Hepatocyte (in vitro differentiated cells): Measurements from ENCODE around the gene CELA2A. TPM values are rescaled to one million over a fixed set of nuclear protein-coding genes. Genes with fewer than 3 reads are reported as not detected.
"Not testable (repeated sequence)": the region's sequence is repeated elsewhere in the genome, so short reads cannot be mapped to it uniquely, and the experiment has no call there.

Experiments used
- DNase-seq: peaks from one replicate; pipeline ENCODE4 v3.0.0-alpha.2; 2016; ENCODE audit warnings: low spot score
- H2AFZ ChIP-seq: fragments of 200-600 bp; sonication (generic); 2 replicates; pipeline ENCODE4 v1.6.0; 2016; ENCODE audit warnings: antibody characterized with exemption, mild to moderate bottlenecking
- H3K27ac ChIP-seq: fragments of 200-600 bp; sonication (generic); 2 replicates; pipeline ENCODE4 v1.5.1; 2016; ENCODE audit warnings: mild to moderate bottlenecking
- H3K27me3 ChIP-seq: fragments of 200-600 bp; sonication (generic); 2 replicates; pipeline ENCODE4 v1.6.1; 2016
- H3K36me3 ChIP-seq: fragments of 200-600 bp; sonication (generic); replicated peaks from 2 replicates; pipeline ENCODE4 v1.5.1; 2016; ENCODE audit warnings: low read depth; ENCODE audit not compliant: insufficient read depth
- H3K4me1 ChIP-seq: fragments of 200-600 bp; sonication (generic); 2 replicates; pipeline ENCODE4 v1.5.1; 2016; ENCODE audit warnings: mild to moderate bottlenecking, moderate library complexity; ENCODE audit not compliant: insufficient read depth
- H3K4me2 ChIP-seq: fragments of 200-600 bp; sonication (generic); 2 replicates; pipeline ENCODE4 v1.6.0; 2016
- H3K4me3 ChIP-seq: fragments of 200-600 bp; sonication (generic); 2 replicates; pipeline ENCODE4 v1.5.1; 2016; ENCODE audit warnings: mild to moderate bottlenecking
- H3K79me2 ChIP-seq: fragments of 200-600 bp; sonication (generic); 2 replicates; pipeline ENCODE4 v1.6.0; 2017; ENCODE audit warnings: mild to moderate bottlenecking
- H3K9me2 ChIP-seq: fragments of 200-600 bp; sonication (generic); replicated peaks from 2 replicates; pipeline ENCODE4 v1.6.0; 2017; ENCODE audit warnings: mild to moderate bottlenecking; ENCODE audit not compliant: insufficient read depth
- H3K9me3 ChIP-seq: fragments of 200-600 bp; sonication (generic); 2 replicates; pipeline ENCODE4 v1.5.1; 2016; ENCODE audit warnings: low read depth, mild to moderate bottlenecking
- H4K20me1 ChIP-seq: fragments of 200-600 bp; sonication (generic); 2 replicates; pipeline ENCODE4 v1.6.0; 2016; ENCODE audit warnings: mild to moderate bottlenecking; ENCODE audit not compliant: insufficient read depth, poor library complexity, severe bottlenecking
- EZH2 ChIP-seq: fragments of 200-600 bp; sonication (generic); IDR thresholded peaks from 2 replicates; pipeline ENCODE4 v1.6.1; 2016; ENCODE audit warnings: antibody characterized with exemption, mild to moderate bottlenecking, borderline replicate concordance
- EZH2phosphoT487 ChIP-seq: fragments of 200-600 bp; sonication (generic); IDR thresholded peaks from one replicate; pipeline ENCODE4 v1.6.1; 2018; ENCODE audit warnings: antibody characterized with exemption, mild to moderate bottlenecking, low read depth, moderate library complexity; ENCODE audit not compliant: unreplicated experiment, severe bottlenecking
- WGBS: methylation state at CpG from one replicate; pipeline ENCODE4 v1.1.6; 2016; ENCODE audit warnings: low lambda C conversion rate; ENCODE audit errors: missing lambda C conversion rate; 5-methylcytosine and 5-hydroxymethylcytosine counted together
- polyA plus RNA-seq: library from polyadenylated mRNA; unstranded; fragments of >200 nt; fragmentation: Nextera tagmentation; extraction: Ambion mirVana; gene quantifications from 2 replicates; pipeline ENCODE4 v1.2.1, GENCODE V29; 2016
- total RNA-seq: library from RNA; depleted of rRNA; stranded (reverse); fragments of >200 nt; gene quantifications from 2 replicates; pipeline ENCODE4 v1.2.3, GENCODE V29; 2014
- TF ChIP-seq, protein P1 (sequence below): fragments of 200-600 bp; sonication (generic); IDR thresholded peaks from 2 replicates; pipeline ENCODE4 v1.5.1; 2016; ENCODE audit warnings: antibody characterized with exemption, mild to moderate bottlenecking; ENCODE audit not compliant: poor library complexity

Gene CELA2A
- total and polyA plus RNA-seq, 2 experiments from 2014 or later: 2.2 to 5.6 TPM

DNA sequence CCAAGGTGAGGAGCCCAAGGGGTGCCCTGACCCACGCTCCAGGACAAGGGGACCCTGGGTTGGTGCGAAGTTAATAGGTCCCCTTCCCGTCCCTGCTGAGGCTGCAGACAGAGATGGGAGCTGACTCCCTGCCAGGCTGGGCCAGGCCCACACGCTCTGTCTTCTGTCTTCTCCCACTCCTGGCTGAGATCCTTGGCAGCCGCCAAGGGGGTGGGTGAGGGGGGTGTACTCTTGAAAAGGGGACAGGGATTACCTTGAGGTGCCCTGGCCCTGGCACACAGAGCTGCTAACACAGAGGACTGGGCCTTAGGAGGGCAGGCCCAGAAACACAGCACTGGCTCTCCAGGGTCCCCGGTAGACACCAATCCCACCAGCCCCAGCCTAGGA lies 29.3 kb upstream of the CELA2A start:
- Histone ChIP-seq H3K27ac (no peak overlapping the region), H3K27me3 (no peaks in the 10 kb centered on the region), H3K9me2 (no peaks in the 10 kb centered on the region), H3K36me3 (no peaks in the 10 kb centered on the region), H3K4me3 (no peak overlapping the region), H3K4me2 (no peak overlapping the region), H3K4me1 (peaks cover 19% of the 10 kb centered on the region), H4K20me1 (no peaks in the 10 kb centered on the region), H3K9me3 (no peaks in the 10 kb centered on the region), H2AFZ (no peak overlapping the region), H3K79me2 (peaks cover 6% of the 10 kb centered on the region)
- TF ChIP-seq, protein P1, sequence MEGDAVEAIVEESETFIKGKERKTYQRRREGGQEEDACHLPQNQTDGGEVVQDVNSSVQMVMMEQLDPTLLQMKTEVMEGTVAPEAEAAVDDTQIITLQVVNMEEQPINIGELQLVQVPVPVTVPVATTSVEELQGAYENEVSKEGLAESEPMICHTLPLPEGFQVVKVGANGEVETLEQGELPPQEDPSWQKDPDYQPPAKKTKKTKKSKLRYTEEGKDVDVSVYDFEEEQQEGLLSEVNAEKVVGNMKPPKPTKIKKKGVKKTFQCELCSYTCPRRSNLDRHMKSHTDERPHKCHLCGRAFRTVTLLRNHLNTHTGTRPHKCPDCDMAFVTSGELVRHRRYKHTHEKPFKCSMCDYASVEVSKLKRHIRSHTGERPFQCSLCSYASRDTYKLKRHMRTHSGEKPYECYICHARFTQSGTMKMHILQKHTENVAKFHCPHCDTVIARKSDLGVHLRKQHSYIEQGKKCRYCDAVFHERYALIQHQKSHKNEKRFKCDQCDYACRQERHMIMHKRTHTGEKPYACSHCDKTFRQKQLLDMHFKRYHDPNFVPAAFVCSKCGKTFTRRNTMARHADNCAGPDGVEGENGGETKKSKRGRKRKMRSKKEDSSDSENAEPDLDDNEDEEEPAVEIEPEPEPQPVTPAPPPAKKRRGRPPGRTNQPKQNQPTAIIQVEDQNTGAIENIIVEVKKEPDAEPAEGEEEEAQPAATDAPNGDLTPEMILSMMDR: no peak
- no peak for TF ChIP-seq EZH2
- no peak for TF ChIP-seq EZH2phosphoT487
- whole genome bisulfite sequencing: 87% methylated on average over 6 of the region's 6 CpGs
- DNase-seq: no peak

DNA sequence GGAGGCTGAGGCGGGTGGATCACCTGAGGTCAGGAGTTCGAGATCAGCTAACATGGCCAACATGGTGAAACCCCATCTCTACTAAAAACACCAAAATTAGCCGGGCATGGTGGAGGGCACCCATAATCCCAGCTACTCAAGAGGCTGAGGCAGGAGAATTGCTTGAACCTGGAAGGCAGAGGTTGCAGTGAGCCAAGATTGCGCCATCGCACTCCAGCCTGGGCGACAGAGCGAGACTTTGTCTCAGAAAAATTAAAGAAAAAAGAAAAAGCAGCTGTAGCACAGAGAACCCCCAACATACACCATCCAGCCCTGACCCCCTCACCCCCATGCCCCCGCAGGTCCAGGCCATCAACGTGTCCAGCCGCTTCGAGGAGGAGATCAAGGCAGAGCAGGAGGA lies 28.3 kb upstream of the CELA2A start:
- H3K27ac ChIP-seq, H4K20me1 ChIP-seq, H3K9me3 ChIP-seq, H2AFZ ChIP-seq, H3K36me3 ChIP-seq, DNase-seq, H3K79me2 ChIP-seq, H3K27me3 ChIP-seq, H3K9me2 ChIP-seq, H3K4me2 ChIP-seq, H3K4me3 ChIP-seq: not testable (repeated sequence)
- WGBS: 94% methylated on average over 11 of the region's 11 CpGs
- peaks cover 23% of the 10 kb centered on the region for H3K4me1 ChIP-seq

DNA sequence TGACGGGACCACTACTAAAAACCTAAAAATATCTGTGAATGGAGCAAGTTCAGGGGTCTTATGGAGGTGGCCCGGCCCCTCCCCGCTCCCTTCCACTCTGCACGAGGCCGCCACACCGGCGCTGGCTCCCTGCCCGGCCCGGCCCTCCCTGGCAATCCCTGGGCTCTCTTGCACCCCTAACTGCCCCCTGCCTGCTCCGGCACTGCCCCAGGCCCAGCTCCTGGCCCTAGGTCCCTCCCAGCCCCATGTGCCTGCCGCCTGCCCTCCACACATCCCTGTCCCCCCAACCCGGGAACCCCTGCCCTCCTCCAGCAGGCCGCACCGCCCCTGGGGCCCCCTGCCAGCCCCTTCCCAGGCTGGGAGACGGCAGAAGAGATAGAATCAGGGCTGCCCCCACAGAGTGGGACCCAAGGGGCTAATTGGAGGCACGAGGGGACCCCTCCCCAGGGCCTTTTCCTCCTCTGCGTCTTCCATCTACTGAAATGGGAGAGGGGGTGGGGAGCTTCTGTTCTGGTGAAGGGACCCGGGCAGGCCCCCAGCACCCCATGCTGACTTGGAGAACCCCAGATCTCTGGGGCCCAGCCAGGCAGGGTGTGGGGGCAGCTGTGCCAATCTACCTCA lies 27.6 kb upstream of the CELA2A start:
- WGBS: 92% methylated on average over 11 of the region's 18 CpGs
- no peaks in the 10 kb centered on the region for H3K36me3 ChIP-seq
- no peaks in the 10 kb centered on the region for H3K79me2 ChIP-seq
- no peaks in the 10 kb centered on the region for H4K20me1 ChIP-seq
- no peak overlapping the region for H3K27ac ChIP-seq
- peaks cover 17% of the 10 kb centered on the region for H3K4me1 ChIP-seq
- no peak overlapping the region for H2AFZ ChIP-seq
- H3K4me2 ChIP-seq: no peak overlapping the region
- H3K27me3 ChIP-seq: no peaks in the 10 kb centered on the region
- no peaks in the 10 kb centered on the region for H3K9me2 ChIP-seq
- no peak overlapping the region for H3K4me3 ChIP-seq
- H3K9me3 ChIP-seq: no peaks in the 10 kb centered on the region
- TF ChIP-seq EZH2: no peak
- TF ChIP-seq, protein P1: no peak
- no peak for TF ChIP-seq EZH2phosphoT487
- no peak for DNase-seq

DNA sequence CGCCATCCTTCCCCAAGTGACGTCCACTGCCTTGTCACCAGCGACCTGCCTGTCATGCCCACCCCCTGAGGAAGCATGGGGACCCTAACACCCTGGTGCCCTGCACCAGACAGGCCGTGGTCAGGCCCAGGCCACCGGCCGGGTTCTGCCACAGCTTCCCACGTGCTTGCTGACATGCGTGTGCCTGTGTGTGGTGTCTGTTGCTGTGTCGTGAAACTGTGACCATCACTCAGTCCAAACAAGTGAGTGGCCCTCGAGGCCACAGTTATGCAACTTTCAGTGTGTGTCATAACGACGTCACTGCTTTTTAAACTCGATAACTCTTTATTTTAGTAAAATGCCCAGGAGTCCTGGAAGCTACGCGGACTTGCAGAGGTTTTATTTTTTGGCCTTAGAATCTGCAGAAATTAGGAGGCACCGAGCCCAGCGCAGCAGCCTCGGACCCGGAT lies 26.8 kb upstream of the CELA2A start:
- H3K4me3 ChIP-seq: no peak overlapping the region
- H3K36me3 ChIP-seq: no peaks in the 10 kb centered on the region
- no peaks in the 10 kb centered on the region for H3K9me2 ChIP-seq
- no peaks in the 10 kb centered on the region for H3K79me2 ChIP-seq
- TF ChIP-seq EZH2phosphoT487: no peak
- TF ChIP-seq, protein P1: no peak
- TF ChIP-seq EZH2: no peak
- 90% methylated on average over 19 of the region's 19 CpGs for WGBS
- H4K20me1 ChIP-seq: no peaks in the 10 kb centered on the region
- no peak for DNase-seq
- H3K27me3 ChIP-seq: no peaks in the 10 kb centered on the region
- no peak overlapping the region for H3K4me2 ChIP-seq
- H3K27ac ChIP-seq: no peak overlapping the region
- H3K4me1 ChIP-seq: peaks cover 17% of the 10 kb centered on the region
- no peaks in the 10 kb centered on the region for H3K9me3 ChIP-seq
- H2AFZ ChIP-seq: no peak overlapping the region
